GM12864 (cell line): ENCODE measurements around the gene KIR3DL1.
"Not testable (repeated sequence)": the region's sequence is repeated elsewhere in the genome, so short reads cannot be mapped to it uniquely, and the experiment has no call there.

Experiments used
- DNase-seq: peaks from one replicate; pipeline ENCODE4 v3.0.0-alpha.2; 2011; ENCODE audit warnings: low read depth
- H3K4me3 ChIP-seq: 2 replicates; pipeline ENCODE4 v1.5.1; 2011; ENCODE audit warnings: mild to moderate bottlenecking, low read depth, low read length, control low read depth
- TF ChIP-seq, protein P1 (sequence below): IDR thresholded peaks from 2 replicates; pipeline ENCODE4 v1.5.1; 2011; ENCODE audit warnings: low read depth, mild to moderate bottlenecking, moderate library complexity, low read length, control low read depth, inconsistent platforms; ENCODE audit errors: missing control alignments

Gene KIR3DL1

DNA sequence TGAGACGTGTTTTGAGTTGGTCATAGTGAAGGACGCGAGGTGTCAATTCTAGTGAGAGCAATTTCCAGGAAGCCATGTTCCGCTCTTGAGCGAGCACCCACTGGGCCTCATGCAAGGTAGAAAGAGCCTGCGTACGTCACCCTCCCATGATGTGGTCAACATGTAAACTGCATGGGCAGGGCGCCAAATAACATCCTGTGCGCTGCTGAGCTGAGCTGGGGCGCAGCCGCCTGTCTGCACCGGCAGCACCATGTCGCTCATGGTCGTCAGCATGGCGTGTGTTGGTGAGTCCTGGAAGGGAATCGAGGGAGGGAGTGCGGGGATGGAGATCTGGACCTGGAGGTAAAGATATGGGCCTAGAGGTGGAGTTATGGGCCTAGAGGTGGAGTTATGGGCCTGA, at the start of gene KIR3DL1:
Gene KIR3DL1, plus strand, starts transcription at position 218 of the 400 bp plus-strand sequence.
- not testable (repeated sequence) for DNase-seq, H3K4me3 ChIP-seq

DNA sequence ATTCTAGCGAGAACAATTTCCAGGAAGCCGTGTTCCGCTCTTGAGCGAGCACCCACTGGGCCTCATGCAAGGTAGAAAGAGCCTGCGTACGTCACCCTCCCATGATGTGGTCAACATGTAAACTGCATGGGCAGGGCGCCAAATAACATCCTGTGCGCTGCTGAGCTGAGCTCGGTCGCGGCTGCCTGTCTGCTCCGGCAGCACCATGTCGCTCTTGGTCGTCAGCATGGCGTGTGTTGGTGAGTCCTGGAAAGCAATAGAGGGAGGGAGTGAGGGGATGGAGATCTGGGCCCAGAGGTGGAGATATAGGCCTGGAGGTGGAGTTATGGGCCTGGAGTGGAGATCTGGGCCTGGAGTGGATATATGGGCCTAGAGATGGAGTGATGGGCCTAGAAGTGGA, 46.6 kb upstream of the KIR3DL1 start, which contains the start of gene KIR2DL1:
Gene KIR2DL1, plus strand, starts transcription at position 148 of the 400 bp plus-strand sequence. Its CDS starts 58 bp downstream, at position 206.
- H3K4me3 ChIP-seq, DNase-seq: not testable (repeated sequence)

DNA sequence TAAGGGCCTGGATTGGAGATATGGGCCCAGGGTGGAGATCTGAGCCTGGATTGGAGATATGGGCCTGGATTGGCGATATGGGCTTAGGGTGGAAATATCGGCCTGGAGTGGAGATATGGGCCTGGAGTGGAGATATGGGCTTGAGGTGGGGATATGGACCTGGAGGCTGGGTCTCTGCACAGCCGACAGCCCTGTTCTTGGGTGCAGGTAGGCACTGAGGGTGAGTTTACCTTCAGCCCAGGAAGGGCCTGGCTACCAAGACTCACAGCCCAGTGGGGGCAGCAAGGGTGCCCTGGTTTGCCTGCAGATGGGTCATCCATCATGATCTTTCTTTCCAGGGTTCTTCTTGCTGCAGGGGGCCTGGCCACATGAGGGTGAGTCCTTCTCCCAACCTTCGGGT, 45.8 kb upstream of the KIR3DL1 start:
- H3K4me3 ChIP-seq, DNase-seq: not testable (repeated sequence)

GRCh38 chr19:54771018-54771960, 45.0 kb upstream of the KIR3DL1 start:
- H3K4me3 ChIP-seq, DNase-seq: not testable (repeated sequence)

DNA sequence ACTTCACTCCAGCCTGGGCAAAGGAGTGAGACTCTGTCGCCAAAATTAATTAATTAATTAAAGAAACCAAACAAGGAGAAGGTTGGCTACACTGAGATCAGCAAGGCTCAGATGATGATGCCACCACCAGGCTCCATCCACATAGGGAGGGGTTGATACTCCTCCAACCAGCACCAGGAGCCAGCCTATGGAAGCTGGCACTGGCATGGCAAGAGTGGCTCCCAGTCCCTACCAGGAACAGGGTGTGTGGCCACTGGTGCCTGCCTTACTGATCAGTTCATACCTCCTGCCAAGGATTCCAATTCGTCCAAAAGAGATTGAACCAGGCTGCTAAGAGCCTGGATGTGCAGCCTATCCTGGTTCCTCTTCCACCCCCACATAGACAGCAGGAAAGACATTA, 43.6 kb upstream of the KIR3DL1 start:
- DNase-seq, H3K4me3 ChIP-seq: not testable (repeated sequence)

DNA sequence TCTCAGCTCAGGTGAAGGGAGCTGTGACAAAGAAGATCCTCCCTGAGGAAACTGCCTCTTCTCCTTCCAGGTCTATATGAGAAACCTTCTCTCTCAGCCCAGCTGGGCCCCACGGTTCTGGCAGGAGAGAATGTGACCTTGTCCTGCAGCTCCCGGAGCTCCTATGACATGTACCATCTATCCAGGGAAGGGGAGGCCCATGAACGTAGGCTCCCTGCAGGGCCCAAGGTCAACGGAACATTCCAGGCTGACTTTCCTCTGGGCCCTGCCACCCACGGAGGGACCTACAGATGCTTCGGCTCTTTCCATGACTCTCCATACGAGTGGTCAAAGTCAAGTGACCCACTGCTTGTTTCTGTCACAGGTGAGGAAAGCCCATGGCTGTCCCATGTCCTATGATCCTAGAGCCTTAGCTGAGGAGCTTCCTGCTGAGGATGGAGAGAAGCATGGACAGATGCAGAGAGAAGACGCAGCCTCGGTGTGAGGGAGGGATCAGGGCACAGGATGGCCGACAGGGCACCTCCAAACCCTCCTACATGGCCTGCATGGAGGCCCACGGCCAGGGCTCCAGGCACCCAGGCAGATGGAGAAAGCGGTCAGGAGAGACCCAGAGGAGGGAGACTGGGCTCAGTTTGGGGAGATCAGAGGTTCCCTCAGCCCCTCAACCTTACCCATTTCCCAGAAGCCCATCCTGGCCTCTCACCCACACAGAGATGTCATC, 41.0 kb upstream of the KIR3DL1 start:
- not testable (repeated sequence) for DNase-seq, H3K4me3 ChIP-seq

DNA sequence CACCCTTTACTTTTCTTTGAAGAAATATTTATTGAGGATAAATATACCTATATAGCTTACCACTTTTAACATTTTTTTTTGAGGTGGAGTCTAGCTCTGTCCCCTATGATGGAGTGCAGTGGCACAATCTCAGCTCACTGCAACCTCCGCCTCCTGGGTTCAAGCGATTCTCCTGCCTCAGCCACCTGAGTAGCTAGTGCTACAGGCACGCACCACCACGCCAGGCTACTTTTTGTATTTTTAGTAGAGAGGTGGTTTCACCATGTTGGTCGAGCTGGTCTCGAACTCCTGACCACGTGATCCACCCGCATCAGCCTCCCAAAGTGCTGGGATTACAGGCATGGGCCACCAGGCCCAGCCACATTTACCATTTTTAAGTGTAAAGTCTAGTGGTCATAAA, 40.4 kb upstream of the KIR3DL1 start:
- DNase-seq, H3K4me3 ChIP-seq: not testable (repeated sequence)

GRCh38 chr19:54777851-54778250, 38.4 kb upstream of the KIR3DL1 start:
- H3K4me3 ChIP-seq, DNase-seq: not testable (repeated sequence)

DNA sequence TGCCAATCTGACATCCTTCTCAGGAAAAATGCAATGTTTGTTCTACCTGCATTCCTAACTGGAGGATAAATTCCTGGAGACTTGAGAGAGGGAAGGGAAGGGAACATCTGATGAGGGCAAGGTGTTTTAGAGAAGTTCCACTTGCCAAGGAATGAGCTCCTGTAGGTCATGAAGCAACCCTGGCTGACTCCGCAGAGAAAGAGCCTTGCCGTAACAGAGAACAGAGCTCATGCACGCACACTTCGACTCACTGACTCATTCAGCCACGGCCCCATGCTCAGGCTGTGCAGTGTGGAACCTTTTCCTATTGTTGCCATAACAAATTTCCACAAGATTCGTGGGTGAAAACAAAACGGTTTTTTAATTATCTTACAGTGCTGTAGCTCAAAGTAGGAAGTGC, 37.4 kb upstream of the KIR3DL1 start:
- H3K4me3 ChIP-seq, DNase-seq: not testable (repeated sequence)

DNA sequence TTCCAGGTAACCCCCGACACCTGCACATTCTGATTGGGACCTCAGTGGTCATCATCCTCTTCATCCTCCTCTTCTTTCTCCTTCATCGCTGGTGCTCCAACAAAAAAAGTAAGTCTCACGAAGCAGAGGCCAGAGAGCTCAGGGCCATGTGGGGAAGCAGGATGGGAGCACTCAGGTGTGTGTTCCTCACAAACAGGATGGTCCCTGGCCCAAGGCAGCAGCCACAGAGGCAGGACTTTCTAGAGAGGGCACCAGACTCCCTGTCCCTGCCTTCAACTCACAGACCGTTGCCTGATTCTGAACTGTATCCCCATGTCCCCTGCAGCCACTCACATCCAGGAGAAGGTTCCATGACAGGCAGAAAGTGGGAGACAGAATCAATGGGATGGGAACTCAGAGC, 33.4 kb upstream of the KIR3DL1 start:
- not testable (repeated sequence) for H3K4me3 ChIP-seq, DNase-seq

- DNase-seq, H3K4me3 ChIP-seq: not testable (repeated sequence)
Observed at GRCh38 chr19:54786091-54786723, 30.1 kb upstream of the KIR3DL1 start.

DNA sequence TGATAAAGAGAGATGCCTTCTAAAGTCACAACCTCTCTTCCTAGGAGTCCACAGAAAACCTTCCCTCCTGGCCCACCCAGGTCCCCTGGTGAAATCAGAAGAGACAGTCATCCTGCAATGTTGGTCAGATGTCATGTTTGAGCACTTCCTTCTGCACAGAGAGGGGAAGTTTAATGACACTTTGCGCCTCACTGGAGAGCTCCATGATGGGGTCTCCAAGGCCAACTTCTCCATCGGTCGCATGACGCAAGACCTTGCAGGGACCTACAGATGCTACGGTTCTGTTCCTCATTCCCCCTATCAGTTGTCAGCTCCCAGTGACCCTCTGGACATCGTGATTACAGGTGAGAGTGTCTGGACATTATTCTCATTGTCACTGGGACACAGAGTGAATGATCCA, 28.1 kb upstream of the KIR3DL1 start:
- not testable (repeated sequence) for H3K4me3 ChIP-seq, DNase-seq

- TF ChIP-seq, protein P1, sequence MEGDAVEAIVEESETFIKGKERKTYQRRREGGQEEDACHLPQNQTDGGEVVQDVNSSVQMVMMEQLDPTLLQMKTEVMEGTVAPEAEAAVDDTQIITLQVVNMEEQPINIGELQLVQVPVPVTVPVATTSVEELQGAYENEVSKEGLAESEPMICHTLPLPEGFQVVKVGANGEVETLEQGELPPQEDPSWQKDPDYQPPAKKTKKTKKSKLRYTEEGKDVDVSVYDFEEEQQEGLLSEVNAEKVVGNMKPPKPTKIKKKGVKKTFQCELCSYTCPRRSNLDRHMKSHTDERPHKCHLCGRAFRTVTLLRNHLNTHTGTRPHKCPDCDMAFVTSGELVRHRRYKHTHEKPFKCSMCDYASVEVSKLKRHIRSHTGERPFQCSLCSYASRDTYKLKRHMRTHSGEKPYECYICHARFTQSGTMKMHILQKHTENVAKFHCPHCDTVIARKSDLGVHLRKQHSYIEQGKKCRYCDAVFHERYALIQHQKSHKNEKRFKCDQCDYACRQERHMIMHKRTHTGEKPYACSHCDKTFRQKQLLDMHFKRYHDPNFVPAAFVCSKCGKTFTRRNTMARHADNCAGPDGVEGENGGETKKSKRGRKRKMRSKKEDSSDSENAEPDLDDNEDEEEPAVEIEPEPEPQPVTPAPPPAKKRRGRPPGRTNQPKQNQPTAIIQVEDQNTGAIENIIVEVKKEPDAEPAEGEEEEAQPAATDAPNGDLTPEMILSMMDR, result no peak
- no peak for DNase-seq
- no peak overlapping the region for H3K4me3 ChIP-seq
Observed at GRCh38 chr19:54790711-54791110, 25.6 kb upstream of the KIR3DL1 start.
